BJ (cell line): ENCODE data around the gene NAV2. TPM values are rescaled to one million over a fixed set of nuclear protein-coding genes. Genes with fewer than 3 reads are reported as not detected.

Source experiments
- CTCF ChIA-PET: fragments of 350-600 bp; formaldehyde crosslinking; extraction: SDS; loops from one replicate; lab custom pipeline; 2021; ENCODE audit warnings: antibody characterized with exemption, inconsistent platforms; lab: Yijun Ruan, JAX
- POLR2A ChIA-PET: fragments of 300-600 bp; sonication (Branson Sonifier 250); formaldehyde crosslinking; extraction: SDS; loops from one replicate; lab custom pipeline; 2021; ENCODE audit warnings: antibody characterized with exemption; lab: Charles Lee
- DNase-seq: peaks from one replicate; pipeline ENCODE4 v3.0.0-alpha.2; 2011; ENCODE audit warnings: low read depth
- H3K27me3 ChIP-seq: 2 replicates; pipeline ENCODE4 v1.6.0; 2011; ENCODE audit warnings: low read length; ENCODE audit not compliant: control insufficient read depth, insufficient read depth
- H3K36me3 ChIP-seq: 2 replicates; pipeline ENCODE4 v1.5.1; 2011; ENCODE audit warnings: low read length; ENCODE audit not compliant: control insufficient read depth, insufficient read depth
- H3K4me3 ChIP-seq: 2 replicates; pipeline ENCODE4 v1.5.1; 2011; ENCODE audit warnings: low read depth, mild to moderate bottlenecking, control low read depth, low read length
- polyA plus RNA-seq: library from polyadenylated mRNA; depleted of rRNA; stranded (reverse); fragments of >200 nt; gene quantifications from 2 replicates; pipeline ENCODE4 v1.2.3, GENCODE V29; 2011
- TF ChIP-seq, protein P1 (sequence below): IDR thresholded peaks from 2 replicates; pipeline ENCODE4 v1.5.1; 2011; ENCODE audit warnings: low read depth, mild to moderate bottlenecking, control low read depth, inconsistent platforms, low read length, moderate library complexity; ENCODE audit not compliant: insufficient read depth

The NAV2 gene
- polyA plus RNA-seq, 1 experiment = 6.1 TPM

DNA sequence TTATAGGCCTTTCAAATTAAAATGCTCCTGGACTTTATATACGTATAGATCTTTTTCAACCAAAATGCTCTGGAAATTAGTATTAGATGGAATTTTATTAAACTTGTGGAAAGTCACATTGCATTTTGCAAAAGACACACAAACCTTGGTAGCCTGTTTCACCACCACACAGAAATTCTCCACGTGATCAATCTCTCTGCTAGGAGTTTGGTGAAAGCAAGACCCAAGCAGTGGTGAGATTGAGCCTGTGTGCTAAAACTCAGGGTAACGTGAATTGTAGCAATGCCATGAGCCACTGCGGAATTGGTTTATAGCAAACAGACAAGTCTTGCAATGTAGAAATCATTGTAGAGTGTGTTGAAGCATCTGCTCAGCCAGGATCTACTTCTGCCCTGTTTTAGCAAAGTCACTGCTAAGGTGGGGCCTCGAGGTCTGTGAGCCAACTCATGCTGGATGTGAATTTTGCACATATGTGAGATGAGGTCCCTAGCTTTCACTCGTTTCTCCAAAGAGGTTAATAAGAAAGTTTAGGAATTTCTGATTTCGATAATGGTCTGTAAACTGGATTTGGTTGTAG, 262.9 kb downstream of the NAV2 start:
- POLR2A ChIA-PET = no interaction called here
- H3K36me3 ChIP-seq = no peaks in the 10 kb centered on the region; the same call in 1 of the 2 replicates
- no peak for DNase-seq
- H3K4me3 ChIP-seq = no peak overlapping the region
- H3K27me3 ChIP-seq = no peaks in the 10 kb centered on the region
- CTCF ChIA-PET = interaction anchor here (1.1 kb wide), 1 partner anchor 13 kb away, joined by 4 read pairs; no protein-coding TSS in a partner anchor
- TF ChIP-seq, protein P1, sequence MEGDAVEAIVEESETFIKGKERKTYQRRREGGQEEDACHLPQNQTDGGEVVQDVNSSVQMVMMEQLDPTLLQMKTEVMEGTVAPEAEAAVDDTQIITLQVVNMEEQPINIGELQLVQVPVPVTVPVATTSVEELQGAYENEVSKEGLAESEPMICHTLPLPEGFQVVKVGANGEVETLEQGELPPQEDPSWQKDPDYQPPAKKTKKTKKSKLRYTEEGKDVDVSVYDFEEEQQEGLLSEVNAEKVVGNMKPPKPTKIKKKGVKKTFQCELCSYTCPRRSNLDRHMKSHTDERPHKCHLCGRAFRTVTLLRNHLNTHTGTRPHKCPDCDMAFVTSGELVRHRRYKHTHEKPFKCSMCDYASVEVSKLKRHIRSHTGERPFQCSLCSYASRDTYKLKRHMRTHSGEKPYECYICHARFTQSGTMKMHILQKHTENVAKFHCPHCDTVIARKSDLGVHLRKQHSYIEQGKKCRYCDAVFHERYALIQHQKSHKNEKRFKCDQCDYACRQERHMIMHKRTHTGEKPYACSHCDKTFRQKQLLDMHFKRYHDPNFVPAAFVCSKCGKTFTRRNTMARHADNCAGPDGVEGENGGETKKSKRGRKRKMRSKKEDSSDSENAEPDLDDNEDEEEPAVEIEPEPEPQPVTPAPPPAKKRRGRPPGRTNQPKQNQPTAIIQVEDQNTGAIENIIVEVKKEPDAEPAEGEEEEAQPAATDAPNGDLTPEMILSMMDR = no peak

DNA sequence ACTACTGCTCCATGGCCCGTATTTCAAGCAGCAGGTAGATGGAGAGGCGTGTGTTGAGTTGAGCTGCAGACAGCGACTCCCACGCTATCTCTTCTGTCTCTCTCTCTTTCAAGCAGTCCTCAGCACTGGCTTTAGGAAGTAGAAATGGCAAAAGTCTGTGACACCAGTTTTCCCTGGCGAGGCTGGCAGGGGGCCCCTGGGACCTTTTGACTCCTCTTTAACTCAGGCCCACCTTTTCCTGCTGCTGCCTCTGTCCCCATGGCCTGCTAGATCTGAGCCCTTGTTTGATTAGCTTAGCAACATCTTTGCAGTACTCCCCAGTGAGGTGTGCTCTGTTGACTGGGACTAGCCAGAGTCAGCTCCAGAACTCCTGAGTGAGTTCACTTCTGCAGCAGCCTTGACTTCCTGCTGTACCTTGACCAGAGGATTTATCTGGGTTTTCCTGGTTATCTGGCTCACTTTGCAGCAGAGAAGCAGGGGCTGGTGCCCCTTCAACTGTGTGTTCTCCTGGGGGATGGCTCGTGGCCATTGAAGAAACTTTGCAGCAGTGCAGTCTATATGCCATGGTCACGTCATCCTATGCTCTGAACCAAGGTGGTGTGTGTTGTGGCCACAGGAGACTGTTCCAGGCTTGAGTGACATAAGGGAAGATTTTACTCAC, 263.8 kb downstream of the NAV2 start:
- ChIA-PET CTCF (interaction anchor here (1.0 to 1.1 kb wide), 2 partner anchors 14 to 152 kb away, joined by 3 to 4 read pairs; no protein-coding TSS in a partner anchor), POLR2A (no interaction called here)
- no peaks in the 10 kb centered on the region for H3K27me3 ChIP-seq
- H3K36me3 ChIP-seq = no peaks in the 10 kb centered on the region; the same call in 1 of the 2 replicates
- no peak overlapping the region for H3K4me3 ChIP-seq
- no peak for DNase-seq
- TF ChIP-seq, protein P1 = no peak

DNA sequence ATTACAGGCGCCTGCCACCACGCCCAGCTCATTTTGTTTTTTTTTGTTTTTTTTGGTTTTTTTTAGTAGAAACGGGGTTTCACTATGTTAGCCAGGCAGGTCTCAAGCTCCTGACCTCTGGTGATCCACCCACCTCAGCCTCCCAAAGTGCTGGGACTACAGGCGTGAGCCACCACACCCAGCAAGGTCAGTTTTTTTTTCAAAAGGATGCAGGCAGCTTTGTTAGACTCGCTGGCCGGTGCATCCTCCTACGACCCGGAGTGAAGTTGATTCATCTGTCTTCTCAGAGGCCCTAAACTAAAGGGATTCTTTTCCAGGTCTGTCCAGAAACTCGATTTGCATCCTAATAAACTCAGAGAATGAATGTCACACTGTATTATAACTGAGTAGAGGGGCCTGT, 265.3 kb downstream of the NAV2 start:
- Histone ChIP-seq H3K4me3 (no peak overlapping the region), H3K27me3 (no peaks in the 10 kb centered on the region), H3K36me3 (no peaks in the 10 kb centered on the region; the same call in 1 of the 2 replicates)
- CTCF ChIA-PET = no interaction called here
- DNase-seq = no peak
- POLR2A ChIA-PET = no interaction called here
- TF ChIP-seq, protein P1 = no peak

DNA sequence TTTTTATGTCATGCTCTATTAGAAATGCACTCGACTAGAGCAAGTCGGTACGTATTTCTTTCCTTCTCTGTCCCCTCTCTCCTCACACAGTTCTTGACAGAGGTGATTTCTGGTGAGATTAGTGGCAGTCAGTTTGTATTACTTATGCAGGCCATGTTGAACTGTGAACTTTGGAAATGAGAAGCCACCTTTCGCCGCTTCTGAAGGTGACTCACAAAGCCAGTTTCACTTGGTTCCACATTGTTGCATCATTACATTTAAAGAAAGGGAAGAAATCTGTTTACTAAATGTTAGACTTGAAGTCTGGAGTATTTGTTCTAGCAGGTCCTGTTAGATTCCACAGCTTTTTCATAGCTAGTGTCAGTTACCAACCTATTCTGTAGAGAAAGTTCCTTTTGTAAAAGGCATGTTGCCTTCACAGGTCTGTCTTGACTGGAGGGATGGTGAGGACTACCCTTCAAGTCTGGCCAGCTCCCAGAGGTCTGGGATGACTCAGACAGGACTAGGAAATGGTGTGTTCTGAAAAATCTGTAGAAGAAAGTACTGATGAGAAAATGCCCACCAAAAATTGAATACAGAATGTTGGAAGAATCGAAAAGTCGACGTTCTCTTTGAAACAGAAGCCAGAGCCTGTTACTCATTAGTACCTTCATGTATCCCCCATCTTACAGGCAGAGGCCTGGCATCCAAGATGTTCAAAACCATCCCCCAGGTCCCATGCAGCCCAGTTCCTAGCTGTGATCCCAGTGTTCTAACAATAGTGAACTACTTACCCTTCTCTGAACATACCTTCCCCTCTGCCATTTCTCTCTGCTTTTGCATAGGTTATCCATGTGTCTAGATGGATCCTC, 266.3 kb downstream of the NAV2 start:
- no peaks in the 10 kb centered on the region for H3K27me3 ChIP-seq
- DNase-seq = no peak
- TF ChIP-seq, protein P1 = no peak
- H3K4me3 ChIP-seq = no peak overlapping the region
- CTCF ChIA-PET = interaction anchor here (1.1 to 2.9 kb wide), 4 partner anchors 13 to 132 kb away, joined by 3 to 13 read pairs (median 4); no protein-coding TSS in a partner anchor
- POLR2A ChIA-PET = no interaction called here
- no peaks in the 10 kb centered on the region; the same call in 1 of the 2 replicates for H3K36me3 ChIP-seq

DNA sequence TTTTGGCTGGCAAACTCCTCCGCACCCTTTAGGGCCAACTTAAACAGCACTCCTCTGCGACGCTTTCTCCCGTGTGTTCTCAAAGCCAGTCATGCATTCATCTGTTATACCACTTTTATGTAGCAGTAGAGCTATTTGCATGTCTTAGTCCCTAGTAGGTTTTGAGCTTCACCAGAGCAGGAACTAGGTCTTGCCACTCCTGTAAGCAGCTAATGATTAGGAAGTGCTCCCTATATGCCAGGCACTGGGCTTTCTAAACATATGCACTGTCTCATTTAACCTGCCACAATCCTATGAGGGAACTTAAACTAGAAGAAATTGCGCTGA, 266.8 kb downstream of the NAV2 start:
- POLR2A ChIA-PET = no interaction called here

More for the DNA sequence above, 266.8 kb downstream of the NAV2 start:
- Histone ChIP-seq H3K36me3 (no peaks in the 10 kb centered on the region; the same call in 1 of the 2 replicates), H3K27me3 (no peaks in the 10 kb centered on the region), H3K4me3 (no peak overlapping the region)
- DNase-seq = no peak
- CTCF ChIA-PET = interaction anchor here (1.1 to 2.9 kb wide), 5 partner anchors 14 to 132 kb away, joined by 3 to 13 read pairs (median 3); no protein-coding TSS in a partner anchor
- TF ChIP-seq, protein P1 = no peak
